ENCODE results near the gene CNPY1.

Gene CNPY1

GRCh38 chr7:155581107-155581830 lies 34.9 kb upstream of the CNPY1 start:
- H4K8ac ChIP-seq (ENCODE audit: low read depth, low read length), result no peak overlapping the region
- no peak overlapping the region for H2BK15ac ChIP-seq (replicated peaks; ENCODE audit: low read depth)
- H3K56ac ChIP-seq (ENCODE audit: low read length), result no peak overlapping the region
- no peak overlapping the region for H4K5ac ChIP-seq (ENCODE audit: low read length)
- no peaks in the 10 kb centered on the region for H3K79me2 ChIP-seq (ENCODE audit: control insufficient read depth, insufficient read depth, low read length)
- no peak overlapping the region for H3K4me2 ChIP-seq (ENCODE audit: low read length)
- H3K4ac ChIP-seq (ENCODE audit: low read depth, low read length), result no peak overlapping the region
- no peaks in the 10 kb centered on the region for H3K36me3 ChIP-seq (ENCODE audit: control insufficient read depth, insufficient read depth, low read length)
- DNase-seq, result no peak
- no peaks in the 10 kb centered on the region for H3K27me3 ChIP-seq (ENCODE audit: insufficient read depth, low read length, poor library complexity)
- WGBS (ENCODE audit: extremely low coverage, insufficient coverage, low lambda C conversion rate), result no CpG with 5 or more reads among the region's 11 CpGs
- H2BK120ac ChIP-seq (ENCODE audit: low read depth, low read length), result no peak overlapping the region
- H3K27ac ChIP-seq (ENCODE audit: low read depth, low read length), result no peak overlapping the region
- H2BK5ac ChIP-seq (ENCODE audit: low read length), result no peak overlapping the region
- H3K23ac ChIP-seq (ENCODE audit: low read length), result no peak overlapping the region
- no peak overlapping the region for H3K4me3 ChIP-seq (ENCODE audit: low read length)
- no peak overlapping the region for H3K9ac ChIP-seq (ENCODE audit: low read length)
- no peaks in the 10 kb centered on the region for H3K79me1 ChIP-seq (ENCODE audit: low read length)
- H3K18ac ChIP-seq (ENCODE audit: low read length), result no peak overlapping the region
- no peaks in the 10 kb centered on the region for H3K4me1 ChIP-seq (ENCODE audit: control insufficient read depth, low read depth, low read length)
- no peak overlapping the region for H2AK5ac ChIP-seq (ENCODE audit: low read length)

GRCh38 chr7:155580367-155580766 lies 34.0 kb upstream of the CNPY1 start:
- Histone ChIP-seq H3K27ac (ENCODE audit: low read depth, low read length) (no peak overlapping the region), H2BK15ac (replicated peaks; ENCODE audit: low read depth) (no peak overlapping the region), H3K4ac (ENCODE audit: low read depth, low read length) (no peak overlapping the region), H2AK5ac (ENCODE audit: low read length) (no peak overlapping the region), H3K4me2 (ENCODE audit: low read length) (no peak overlapping the region), H3K36me3 (ENCODE audit: control insufficient read depth, insufficient read depth, low read length) (no peaks in the 10 kb centered on the region), H3K9ac (ENCODE audit: low read length) (no peak overlapping the region), H3K79me1 (ENCODE audit: low read length) (no peaks in the 10 kb centered on the region), H3K4me3 (ENCODE audit: low read length) (no peak overlapping the region), H3K4me1 (ENCODE audit: control insufficient read depth, low read depth, low read length) (no peaks in the 10 kb centered on the region), H3K18ac (ENCODE audit: low read length) (no peak overlapping the region), H3K79me2 (ENCODE audit: control insufficient read depth, insufficient read depth, low read length) (no peaks in the 10 kb centered on the region), H4K8ac (ENCODE audit: low read depth, low read length) (no peak overlapping the region), H3K27me3 (ENCODE audit: insufficient read depth, low read length, poor library complexity) (no peaks in the 10 kb centered on the region), H3K56ac (ENCODE audit: low read length) (no peak overlapping the region), H2BK5ac (ENCODE audit: low read length) (no peak overlapping the region), H2BK120ac (ENCODE audit: low read depth, low read length) (no peak overlapping the region), H4K5ac (ENCODE audit: low read length) (no peak overlapping the region), H3K23ac (ENCODE audit: low read length) (no peak overlapping the region)
- WGBS (ENCODE audit: extremely low coverage, insufficient coverage, low lambda C conversion rate), result no CpG with 5 or more reads among the region's 3 CpGs
- DNase-seq, result no peak

- no CpG with 5 or more reads among the region's 13 CpGs for WGBS (ENCODE audit: extremely low coverage, insufficient coverage, low lambda C conversion rate)
- no peak overlapping the region for H2BK5ac ChIP-seq (ENCODE audit: low read length)
- no peak overlapping the region for H3K4me2 ChIP-seq (ENCODE audit: low read length)
- H3K79me2 ChIP-seq (ENCODE audit: control insufficient read depth, insufficient read depth, low read length), result no peaks in the 10 kb centered on the region
- DNase-seq, result no peak
- H3K4me3 ChIP-seq (ENCODE audit: low read length), result no peak overlapping the region
- no peak overlapping the region for H2BK15ac ChIP-seq (replicated peaks; ENCODE audit: low read depth)
- H3K9ac ChIP-seq (ENCODE audit: low read length), result no peak overlapping the region
- H3K27me3 ChIP-seq (ENCODE audit: insufficient read depth, low read length, poor library complexity), result no peaks in the 10 kb centered on the region
- no peak overlapping the region for H3K4ac ChIP-seq (ENCODE audit: low read depth, low read length)
- H2BK120ac ChIP-seq (ENCODE audit: low read depth, low read length), result no peak overlapping the region
- H3K56ac ChIP-seq (ENCODE audit: low read length), result no peak overlapping the region
- no peak overlapping the region for H3K27ac ChIP-seq (ENCODE audit: low read depth, low read length)
- H3K18ac ChIP-seq (ENCODE audit: low read length), result no peak overlapping the region
- H3K79me1 ChIP-seq (ENCODE audit: low read length), result no peaks in the 10 kb centered on the region
- no peak overlapping the region for H2AK5ac ChIP-seq (ENCODE audit: low read length)
- no peak overlapping the region for H4K5ac ChIP-seq (ENCODE audit: low read length)
- H3K23ac ChIP-seq (ENCODE audit: low read length), result no peak overlapping the region
- no peaks in the 10 kb centered on the region for H3K36me3 ChIP-seq (ENCODE audit: control insufficient read depth, insufficient read depth, low read length)
- H3K4me1 ChIP-seq (ENCODE audit: control insufficient read depth, low read depth, low read length), result no peaks in the 10 kb centered on the region
- H4K8ac ChIP-seq (ENCODE audit: low read depth, low read length), result no peak overlapping the region
These were observed 33.2 kb upstream of the CNPY1 start for GRCh38 chr7:155579565-155579964.

- no CpG with 5 or more reads among the region's 13 CpGs for WGBS (ENCODE audit: extremely low coverage, insufficient coverage, low lambda C conversion rate)
These were observed 31.7 kb upstream of the CNPY1 start for GRCh38 chr7:155578016-155578415.

GRCh38 chr7:155577509-155577905 lies 31.1 kb upstream of the CNPY1 start:
- H2BK5ac ChIP-seq (ENCODE audit: low read length), result no peak overlapping the region
- no peak overlapping the region for H4K5ac ChIP-seq (ENCODE audit: low read length)
- H3K4me3 ChIP-seq (ENCODE audit: low read length), result no peak overlapping the region
- no peak overlapping the region for H3K9ac ChIP-seq (ENCODE audit: low read length)
- H3K4me2 ChIP-seq (ENCODE audit: low read length), result no peak overlapping the region
- no peaks in the 10 kb centered on the region for H3K79me2 ChIP-seq (ENCODE audit: control insufficient read depth, insufficient read depth, low read length)
- no peak overlapping the region for H3K23ac ChIP-seq (ENCODE audit: low read length)
- H3K4me1 ChIP-seq (ENCODE audit: control insufficient read depth, low read depth, low read length), result no peaks in the 10 kb centered on the region
- no peaks in the 10 kb centered on the region for H3K36me3 ChIP-seq (ENCODE audit: control insufficient read depth, insufficient read depth, low read length)
- no peak overlapping the region for H2BK120ac ChIP-seq (ENCODE audit: low read depth, low read length)
- WGBS (ENCODE audit: extremely low coverage, insufficient coverage, low lambda C conversion rate), result no CpG with 5 or more reads among the region's 16 CpGs
- H3K56ac ChIP-seq (ENCODE audit: low read length), result no peak overlapping the region
- no peaks in the 10 kb centered on the region for H3K27me3 ChIP-seq (ENCODE audit: insufficient read depth, low read length, poor library complexity)
- H3K18ac ChIP-seq (ENCODE audit: low read length), result no peak overlapping the region
- no peaks in the 10 kb centered on the region for H3K79me1 ChIP-seq (ENCODE audit: low read length)
- H3K4ac ChIP-seq (ENCODE audit: low read depth, low read length), result no peak overlapping the region
- H4K8ac ChIP-seq (ENCODE audit: low read depth, low read length), result no peak overlapping the region
- no peak for DNase-seq
- no peak overlapping the region for H2BK15ac ChIP-seq (replicated peaks; ENCODE audit: low read depth)
- H2AK5ac ChIP-seq (ENCODE audit: low read length), result no peak overlapping the region
- H3K27ac ChIP-seq (ENCODE audit: low read depth, low read length), result no peak overlapping the region

More at GRCh38 chr7:155578016-155578415, 31.7 kb upstream of the CNPY1 start:
- no peak overlapping the region for H2BK120ac ChIP-seq (ENCODE audit: low read depth, low read length)
- no peak overlapping the region for H3K23ac ChIP-seq (ENCODE audit: low read length)
- no peaks in the 10 kb centered on the region for H3K79me2 ChIP-seq (ENCODE audit: control insufficient read depth, insufficient read depth, low read length)
- no peak for DNase-seq
- H3K9ac ChIP-seq (ENCODE audit: low read length), result no peak overlapping the region
- no peak overlapping the region for H4K5ac ChIP-seq (ENCODE audit: low read length)
- no peak overlapping the region for H3K4ac ChIP-seq (ENCODE audit: low read depth, low read length)
- no peak overlapping the region for H3K4me2 ChIP-seq (ENCODE audit: low read length)
- no peaks in the 10 kb centered on the region for H3K4me1 ChIP-seq (ENCODE audit: control insufficient read depth, low read depth, low read length)
- H3K27ac ChIP-seq (ENCODE audit: low read depth, low read length), result no peak overlapping the region
- H3K36me3 ChIP-seq (ENCODE audit: control insufficient read depth, insufficient read depth, low read length), result no peaks in the 10 kb centered on the region
- H3K27me3 ChIP-seq (ENCODE audit: insufficient read depth, low read length, poor library complexity), result no peaks in the 10 kb centered on the region
- no peak overlapping the region for H3K4me3 ChIP-seq (ENCODE audit: low read length)
- H2BK5ac ChIP-seq (ENCODE audit: low read length), result no peak overlapping the region
- H4K8ac ChIP-seq (ENCODE audit: low read depth, low read length), result no peak overlapping the region
- no peak overlapping the region for H3K56ac ChIP-seq (ENCODE audit: low read length)
- H3K18ac ChIP-seq (ENCODE audit: low read length), result no peak overlapping the region
- no peak overlapping the region for H2AK5ac ChIP-seq (ENCODE audit: low read length)
- no peaks in the 10 kb centered on the region for H3K79me1 ChIP-seq (ENCODE audit: low read length)
- H2BK15ac ChIP-seq (replicated peaks; ENCODE audit: low read depth), result no peak overlapping the region
